HG03280 (cell line): ENCODE results near the gene BSND.

ENCODE experiments used
- ATAC-seq: cut with Tn5 transposase; IDR thresholded peaks from one replicate; pipeline ENCODE4 v1.9.1; 2021; ENCODE audit warnings: mild to moderate bottlenecking, moderate library complexity; ENCODE audit not compliant: unreplicated experiment

Gene BSND

GRCh38 chr1:55059302-55060132 is 60.8 kb downstream of the BSND start:
- no peak for ATAC-seq

DNA sequence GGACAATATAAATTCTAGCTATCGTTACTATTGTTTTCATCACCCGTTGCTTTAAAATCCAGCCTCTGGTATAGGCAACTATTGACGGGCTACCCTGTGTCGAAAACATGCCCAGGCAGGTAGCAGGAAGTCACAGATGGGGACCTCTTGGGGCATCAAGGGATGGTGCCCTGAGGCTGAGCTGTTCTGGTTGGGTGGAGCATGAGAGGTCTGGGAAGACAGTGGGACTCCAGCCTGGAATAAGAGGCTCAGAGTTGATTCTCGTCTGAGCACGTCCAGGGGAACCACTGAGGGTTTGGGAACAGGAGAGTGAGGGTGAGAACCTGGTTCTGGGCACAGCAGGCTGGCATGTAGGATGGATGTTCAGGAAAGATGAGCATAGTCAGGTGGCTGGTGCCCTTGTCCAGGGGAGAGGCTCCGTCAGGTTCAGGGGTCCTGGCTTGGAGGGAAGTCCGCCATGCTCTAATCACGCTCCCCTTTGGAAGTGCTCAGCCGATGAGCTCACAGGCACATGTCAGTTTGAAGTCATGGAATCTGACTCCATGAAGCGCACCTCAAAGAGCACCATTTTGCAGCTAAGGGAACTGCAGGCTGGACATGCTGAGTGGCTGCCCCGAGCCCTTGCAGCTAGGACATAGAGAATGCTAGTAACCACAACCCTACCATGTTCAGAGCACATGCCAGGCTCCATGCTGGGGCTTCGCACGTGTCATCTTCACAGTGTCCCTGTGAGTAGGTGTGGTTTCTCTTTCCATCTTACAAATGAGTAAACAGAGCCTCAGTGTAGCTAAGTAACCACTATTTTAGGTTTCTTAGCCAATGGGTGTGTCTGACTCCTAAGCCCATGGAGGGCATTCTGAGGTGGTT is 61.6 kb downstream of the BSND start:
- no peak for ATAC-seq

- no peak for ATAC-seq
Measured at GRCh38 chr1:55061000-55061705, 62.4 kb downstream of the BSND start.
